Trophoblast cell (in vitro differentiated cells and primary cell): ENCODE results near the gene PDZD11.

Source experiments
- DNase-seq, 2 donors: peaks; one replicate each; pipeline ENCODE4 v3.0.0-alpha.2; 2016
- H2AFZ ChIP-seq: 2 replicates; pipeline ENCODE4 v1.6.1; 2013; ENCODE audit warnings: low read length, moderate library complexity, mild to moderate bottlenecking; ENCODE audit not compliant: insufficient read depth, poor library complexity
- H2AK5ac ChIP-seq: 2 replicates; pipeline ENCODE4 v1.6.1; 2013; ENCODE audit warnings: mild to moderate bottlenecking, low read length
- H2BK120ac ChIP-seq: 2 replicates; pipeline ENCODE4 v1.6.1; 2013; ENCODE audit warnings: low read length, mild to moderate bottlenecking, moderate library complexity; ENCODE audit not compliant: insufficient read depth, poor library complexity
- H2BK12ac ChIP-seq: 2 replicates; pipeline ENCODE4 v1.6.1; 2013; ENCODE audit warnings: mild to moderate bottlenecking, low read length, moderate library complexity
- H2BK5ac ChIP-seq: 2 replicates; pipeline ENCODE4 v1.6.1; 2013; ENCODE audit warnings: low read length, low read depth, moderate library complexity, mild to moderate bottlenecking; ENCODE audit not compliant: poor library complexity
- H3K14ac ChIP-seq: 2 replicates; pipeline ENCODE4 v1.6.1; 2013; ENCODE audit warnings: mild to moderate bottlenecking, low read length
- H3K18ac ChIP-seq: 2 replicates; pipeline ENCODE4 v1.6.1; 2013; ENCODE audit warnings: mild to moderate bottlenecking, low read length
- H3K23ac ChIP-seq: 2 replicates; pipeline ENCODE4 v1.6.1; 2013; ENCODE audit warnings: low read length
- H3K27ac ChIP-seq: 2 replicates; pipeline ENCODE4 v1.5.1; 2013; ENCODE audit warnings: low read depth, mild to moderate bottlenecking, inconsistent platforms, low read length, moderate library complexity
- H3K27me3 ChIP-seq: 2 replicates; pipeline ENCODE4 v1.6.1; 2013; ENCODE audit warnings: inconsistent platforms, mild to moderate bottlenecking, low read length, moderate library complexity; ENCODE audit not compliant: insufficient read depth
- H3K36me3 ChIP-seq, 2 experiments: 1 replicate in 1 of 2; 2 replicates in 1 of 2; pipeline ENCODE4 v1.6.1; 2013; ENCODE audit warnings: low read length in 2 of 2, mild to moderate bottlenecking in 2 of 2, moderate library complexity in 1 of 2; ENCODE audit not compliant: insufficient read depth in 2 of 2, control insufficient read depth in 1 of 2
- H3K4ac ChIP-seq: 2 replicates; pipeline ENCODE4 v1.6.1; 2013; ENCODE audit warnings: low read depth, mild to moderate bottlenecking, low read length, moderate library complexity
- H3K4me1 ChIP-seq, 2 experiments: 1 replicate in 1 of 2; 2 replicates in 1 of 2; pipeline ENCODE4 v1.6.1; 2013; ENCODE audit warnings: low read length in 2 of 2, mild to moderate bottlenecking in 2 of 2, moderate library complexity in 1 of 2; ENCODE audit not compliant: insufficient read depth in 2 of 2, control insufficient read depth in 1 of 2
- H3K4me2 ChIP-seq: 2 replicates; pipeline ENCODE4 v1.6.1; 2013; ENCODE audit warnings: inconsistent platforms, mild to moderate bottlenecking, low read length, moderate library complexity
- H3K4me3 ChIP-seq: 2 replicates; pipeline ENCODE4 v1.5.1; 2013; ENCODE audit warnings: mild to moderate bottlenecking, low read depth, low read length, inconsistent platforms
- H3K79me1 ChIP-seq: one replicate; pipeline ENCODE4 v1.6.1; 2013; ENCODE audit warnings: low read length
- H3K79me2 ChIP-seq: 2 replicates; pipeline ENCODE4 v1.6.1; 2013; ENCODE audit warnings: low read length, mild to moderate bottlenecking; ENCODE audit not compliant: control insufficient read depth, insufficient read depth, poor library complexity
- H3K9ac ChIP-seq: 2 replicates; pipeline ENCODE4 v1.6.1; 2013; ENCODE audit warnings: mild to moderate bottlenecking, low read length
- H3K9me3 ChIP-seq: 2 replicates; pipeline ENCODE4 v1.6.1; 2013; ENCODE audit warnings: low read depth, mild to moderate bottlenecking, control low read depth, inconsistent platforms, low read length; ENCODE audit not compliant: insufficient read depth
- H4K12ac ChIP-seq: 2 replicates; pipeline ENCODE4 v1.6.1; 2013; ENCODE audit warnings: low read depth, mild to moderate bottlenecking, low read length, moderate library complexity
- H4K8ac ChIP-seq: 2 replicates; pipeline ENCODE4 v1.6.1; 2013; ENCODE audit warnings: low read depth, mild to moderate bottlenecking, low read length, moderate library complexity
- H4K91ac ChIP-seq: one replicate; pipeline ENCODE4 v1.6.1; 2013; ENCODE audit warnings: low read depth, mild to moderate bottlenecking, low read length, moderate library complexity
- WGBS: extraction: QIAGEN DNeasy Blood & Tissue Kit; methylation state at CpG from one replicate; pipeline ENCODE4 v1.1.7; 2013; ENCODE audit warnings: missing lambda C conversion rate; ENCODE audit not compliant: insufficient read length, insufficient coverage; ENCODE audit errors: extremely low coverage; 5-methylcytosine and 5-hydroxymethylcytosine counted together

PDZD11 gene

DNA sequence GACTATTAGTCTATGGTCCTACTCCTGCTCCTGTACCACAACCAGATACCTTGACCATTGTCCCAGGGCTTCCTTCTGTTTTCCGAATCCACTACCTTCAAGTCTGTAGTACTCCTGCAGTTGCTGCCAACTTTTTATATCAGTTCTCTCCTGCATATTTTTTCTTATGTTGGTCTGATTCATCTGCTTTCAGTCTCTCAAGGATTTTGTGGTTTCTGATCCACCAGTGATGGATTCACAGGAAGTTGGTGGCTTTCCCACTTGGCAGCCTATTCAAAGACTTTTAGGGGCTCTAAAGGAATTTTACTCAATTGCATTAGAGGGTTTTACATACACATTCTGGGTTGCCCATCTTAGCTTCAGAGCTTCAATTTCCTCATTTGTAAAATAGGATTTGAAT lies 23.8 kb upstream of the PDZD11 start:
- H2AFZ ChIP-seq, result no peak overlapping the region
- H3K4me2 ChIP-seq, result no peak overlapping the region
- no peaks in the 10 kb centered on the region for H3K79me2 ChIP-seq

DNA sequence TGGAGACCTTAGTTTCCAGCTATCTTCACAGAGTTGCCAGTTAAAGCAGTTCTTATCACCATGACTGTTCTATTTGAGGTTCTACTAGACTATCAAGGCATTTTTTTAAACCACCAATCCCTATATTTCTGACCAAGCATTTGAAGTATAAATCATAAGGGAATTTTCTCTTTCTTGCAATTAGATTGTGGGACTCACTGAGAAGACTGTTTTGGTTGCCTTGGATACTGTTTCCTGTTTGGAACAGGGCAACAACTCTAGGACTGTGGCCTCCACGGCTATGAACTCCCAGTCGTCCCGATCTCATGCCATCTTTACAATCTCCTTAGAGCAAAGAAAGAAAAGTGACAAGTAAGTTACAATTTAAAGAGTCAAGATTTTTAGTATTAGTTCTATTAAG lies 12.0 kb upstream of the PDZD11 start:
- H3K4me2 ChIP-seq, result no peak overlapping the region
- no peak overlapping the region for H3K23ac ChIP-seq
- no peaks in the 10 kb centered on the region for H3K79me2 ChIP-seq
- H3K14ac ChIP-seq, result no peak overlapping the region
- no peak overlapping the region for H2BK120ac ChIP-seq
- no peak for DNase-seq
- H4K12ac ChIP-seq, result no peak overlapping the region
- H2AFZ ChIP-seq, result no peak overlapping the region
- no peak overlapping the region for H2AK5ac ChIP-seq
- H3K27ac ChIP-seq, result no peak overlapping the region
- H3K9me3 ChIP-seq, result no peaks in the 10 kb centered on the region
- WGBS, result no CpG with 5 or more reads among the region's 3 CpGs
- no peak overlapping the region for H4K8ac ChIP-seq
- no peaks in the 10 kb centered on the region for H3K4me1 ChIP-seq
- H2BK5ac ChIP-seq, result no peak overlapping the region
- H3K79me1 ChIP-seq, result no peaks in the 10 kb centered on the region
- H2BK12ac ChIP-seq, result no peak overlapping the region
- H3K27me3 ChIP-seq, result no peaks in the 10 kb centered on the region
- H3K36me3 ChIP-seq, result peaks cover 0 to 5% of the 10 kb centered on the region in 2 experiments
- H3K18ac ChIP-seq, result no peak overlapping the region
- H3K4me3 ChIP-seq, result no peak overlapping the region
- no peak overlapping the region for H3K4ac ChIP-seq
- H3K9ac ChIP-seq, result no peak overlapping the region
- H4K91ac ChIP-seq, result no peak overlapping the region

More for the DNA sequence above, 23.8 kb upstream of the PDZD11 start:
- no peak overlapping the region for H3K18ac ChIP-seq
- no peak overlapping the region for H2BK120ac ChIP-seq
- H3K4me1 ChIP-seq, result no peaks in the 10 kb centered on the region
- no peak overlapping the region for H4K12ac ChIP-seq
- H3K14ac ChIP-seq, result no peak overlapping the region
- H4K91ac ChIP-seq, result no peak overlapping the region
- no peak overlapping the region for H3K4ac ChIP-seq
- peaks cover 3 to 5% of the 10 kb centered on the region in 2 experiments for H3K36me3 ChIP-seq
- no peaks in the 10 kb centered on the region for H3K79me1 ChIP-seq
- no peak for DNase-seq
- H3K9ac ChIP-seq, result no peak overlapping the region
- no peak overlapping the region for H3K27ac ChIP-seq
- H2AK5ac ChIP-seq, result no peak overlapping the region
- no peak overlapping the region for H3K23ac ChIP-seq
- H2BK5ac ChIP-seq, result no peak overlapping the region
- no peaks in the 10 kb centered on the region for H3K27me3 ChIP-seq
- H4K8ac ChIP-seq, result no peak overlapping the region
- no peak overlapping the region for H3K4me3 ChIP-seq
- WGBS, result no CpG with 5 or more reads among the region's 1 CpG
- H3K9me3 ChIP-seq, result no peaks in the 10 kb centered on the region
- no peak overlapping the region for H2BK12ac ChIP-seq

DNA sequence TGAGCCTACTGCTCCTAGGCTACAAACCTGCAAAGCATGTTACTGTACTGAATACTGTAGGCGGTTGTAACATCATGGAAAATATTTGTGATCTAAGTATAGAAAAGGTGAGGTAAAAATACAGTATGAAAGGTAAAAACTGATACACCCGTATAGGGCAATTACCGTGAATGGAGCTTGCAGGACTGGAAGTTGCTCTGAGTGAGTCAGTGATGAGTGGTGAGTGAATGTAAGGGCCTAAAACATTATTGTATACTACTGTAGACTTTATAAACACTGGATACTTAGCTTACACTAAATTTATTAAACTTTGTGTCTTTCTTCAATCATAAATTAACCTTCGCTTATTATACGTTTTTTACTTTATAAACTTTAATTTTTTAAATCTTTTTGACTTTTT lies 3.9 kb upstream of the PDZD11 start:
- DNase-seq, result no peak
- Histone ChIP-seq H2AFZ (no peak overlapping the region), H3K79me1 (peaks cover 5% of the 10 kb centered on the region), H3K14ac (no peak overlapping the region), H3K4me2 (no peak overlapping the region), H2BK12ac (no peak overlapping the region), H4K91ac (no peak overlapping the region), H2BK120ac (no peak overlapping the region), H4K12ac (no peak overlapping the region), H3K9ac (no peak overlapping the region), H3K36me3 (peaks cover 0 to 8% of the 10 kb centered on the region in 2 experiments), H3K27ac (no peak overlapping the region), H3K4ac (no peak overlapping the region), H3K27me3 (no peaks in the 10 kb centered on the region), H3K18ac (no peak overlapping the region), H3K9me3 (no peaks in the 10 kb centered on the region), H2BK5ac (no peak overlapping the region), H3K79me2 (no peaks in the 10 kb centered on the region), H3K23ac (no peak overlapping the region), H3K4me3 (no peak overlapping the region), H4K8ac (no peak overlapping the region), H3K4me1 (peaks cover 3% of the 10 kb centered on the region in 2 experiments), H2AK5ac (no peak overlapping the region)
- no CpG with 5 or more reads among the region's 5 CpGs for WGBS

DNA sequence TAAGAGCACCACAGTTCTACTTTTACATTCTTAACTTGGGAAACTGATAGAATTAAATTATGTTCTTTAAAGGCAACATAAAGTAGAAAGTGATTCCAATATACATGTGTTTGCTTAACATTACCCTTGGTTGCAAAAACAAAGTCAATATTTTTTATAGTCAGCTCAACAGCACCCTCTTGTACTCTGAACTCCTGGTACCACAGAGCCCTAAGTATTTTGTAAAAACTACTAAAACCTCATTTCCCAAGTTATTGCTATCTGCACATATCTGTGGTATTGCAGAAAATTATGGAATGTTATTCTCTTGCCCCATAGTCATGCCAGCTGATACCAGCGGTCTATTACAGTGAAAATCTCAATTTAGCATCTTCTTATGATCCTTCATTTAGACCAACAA lies 3.1 kb upstream of the PDZD11 start:
- WGBS, result no CpG with 5 or more reads among the region's 1 CpG
- H3K9me3 ChIP-seq, result no peaks in the 10 kb centered on the region
- no peak overlapping the region for H3K27ac ChIP-seq
- H3K4me1 ChIP-seq, result peaks cover 3% of the 10 kb centered on the region in 2 experiments
- no peak overlapping the region for H4K12ac ChIP-seq
- H3K79me1 ChIP-seq, result peaks cover 5% of the 10 kb centered on the region
- DNase-seq, result no peak
- H3K14ac ChIP-seq, result no peak overlapping the region
- H2AK5ac ChIP-seq, result no peak overlapping the region
- no peak overlapping the region for H2BK5ac ChIP-seq
- H2BK120ac ChIP-seq, result no peak overlapping the region
- no peak overlapping the region for H4K91ac ChIP-seq
- H3K4me3 ChIP-seq, result no peak overlapping the region
- no peak overlapping the region for H3K4ac ChIP-seq
- no peak overlapping the region for H3K23ac ChIP-seq
- H3K9ac ChIP-seq, result no peak overlapping the region
- no peak overlapping the region for H4K8ac ChIP-seq
- no peak overlapping the region for H2BK12ac ChIP-seq
- no peaks in the 10 kb centered on the region for H3K27me3 ChIP-seq
- no peak overlapping the region for H2AFZ ChIP-seq
- no peak overlapping the region for H3K4me2 ChIP-seq
- H3K18ac ChIP-seq, result no peak overlapping the region
- no peaks in the 10 kb centered on the region for H3K79me2 ChIP-seq
- H3K36me3 ChIP-seq, result peaks cover 0 to 3% of the 10 kb centered on the region in 2 experiments
